Tibial nerve (tissue), 3 donors: ENCODE measurements around the gene CARD10.

Experiments
- CTCF ChIP-seq, 5 experiments: fragments of 200-600 bp in 3 of 5; fragments of 450-650 bp in 2 of 5; sonication (generic) in 3 of 5; IDR thresholded peaks; one replicate each; pipeline ENCODE4 v1.5.1; 2016 to 2019; ENCODE audit warnings: antibody characterized with exemption in 5 of 5, mild to moderate bottlenecking in 3 of 5, moderate library complexity in 2 of 5
- POLR2A ChIP-seq, 2 donors: fragments of 450-650 bp; IDR thresholded peaks; one replicate each; pipeline ENCODE4 v1.6.1; 2017; ENCODE audit warnings: antibody characterized with exemption in 2 of 2, mild to moderate bottlenecking in 2 of 2, moderate library complexity in 2 of 2

GRCh38 chr22:37556710-37557109 lies 37.5 kb upstream of the CARD10 start:
- TF ChIP-seq CTCF (IDR thresholded peaks at IDR 0.05) (no peak), POLR2A (IDR thresholded peaks at IDR 0.05) (no peak)
